AG09309 (cell line): ENCODE data around the gene INTS14.
A peak's percentile ranks its signal among the peaks of the same experiment; 100 is the strongest.

ENCODE experiments used
- DNase-seq: peaks from one replicate; pipeline ENCODE4 v3.0.0-alpha.2; 2010; ENCODE audit warnings: low read depth
- H3K4me3 ChIP-seq: 2 replicates; pipeline ENCODE4 v1.5.1; 2011; ENCODE audit warnings: mild to moderate bottlenecking, low read depth, low read length, moderate library complexity; ENCODE audit not compliant: control insufficient read depth
- CTCF ChIP-seq: IDR thresholded peaks from 2 replicates; pipeline ENCODE4 v1.5.1; 2011; ENCODE audit warnings: mild to moderate bottlenecking, low read depth, low read length, inconsistent platforms; ENCODE audit not compliant: insufficient read depth, control insufficient read depth; ENCODE audit errors: missing control alignments

The INTS14 gene

GRCh38 chr15:65610871-65611718 is at the start of gene INTS14:
INTS14 (minus strand) TSS chr15:65611131; CDS start chr15:65607380, 3,751 bp downstream.
- DNase-seq, result peak; percentile 81
- H3K4me3 ChIP-seq, result peak within 1 kb of the TSS; percentile 76
- TF ChIP-seq CTCF, result peak; percentile 56

GRCh38 chr15:65659502-65660052 is 48.6 kb upstream of the INTS14 start:
- TF ChIP-seq CTCF, result no peak
- no peak overlapping the region for H3K4me3 ChIP-seq
- DNase-seq, result no peak

DNA sequence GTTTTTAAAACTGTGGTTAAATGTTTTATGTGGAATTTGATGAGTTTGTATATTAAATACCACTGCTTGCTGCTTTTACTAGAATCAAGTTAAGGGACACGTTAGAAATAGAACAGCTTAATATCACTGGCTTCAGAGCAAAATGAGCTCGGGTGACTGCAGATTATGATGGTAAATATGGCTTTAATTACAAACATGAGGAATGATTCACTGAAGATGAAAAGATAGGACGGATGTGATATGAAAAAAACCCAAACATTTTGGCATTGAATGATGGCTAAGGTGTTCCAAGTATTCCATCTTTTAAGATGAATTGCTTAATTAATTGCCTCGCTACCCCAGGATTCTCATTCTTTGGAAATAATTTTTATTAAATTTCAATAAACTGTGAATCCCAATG is 44.5 kb upstream of the INTS14 start:
- no peak for DNase-seq
- TF ChIP-seq CTCF, result no peak

GRCh38 chr15:65655026-65655425 is 44.1 kb upstream of the INTS14 start:
- no peak overlapping the region for H3K4me3 ChIP-seq
- DNase-seq, result no peak
- no peak for TF ChIP-seq CTCF

More for the DNA sequence above, 44.5 kb upstream of the INTS14 start:
- no peak overlapping the region for H3K4me3 ChIP-seq

DNA sequence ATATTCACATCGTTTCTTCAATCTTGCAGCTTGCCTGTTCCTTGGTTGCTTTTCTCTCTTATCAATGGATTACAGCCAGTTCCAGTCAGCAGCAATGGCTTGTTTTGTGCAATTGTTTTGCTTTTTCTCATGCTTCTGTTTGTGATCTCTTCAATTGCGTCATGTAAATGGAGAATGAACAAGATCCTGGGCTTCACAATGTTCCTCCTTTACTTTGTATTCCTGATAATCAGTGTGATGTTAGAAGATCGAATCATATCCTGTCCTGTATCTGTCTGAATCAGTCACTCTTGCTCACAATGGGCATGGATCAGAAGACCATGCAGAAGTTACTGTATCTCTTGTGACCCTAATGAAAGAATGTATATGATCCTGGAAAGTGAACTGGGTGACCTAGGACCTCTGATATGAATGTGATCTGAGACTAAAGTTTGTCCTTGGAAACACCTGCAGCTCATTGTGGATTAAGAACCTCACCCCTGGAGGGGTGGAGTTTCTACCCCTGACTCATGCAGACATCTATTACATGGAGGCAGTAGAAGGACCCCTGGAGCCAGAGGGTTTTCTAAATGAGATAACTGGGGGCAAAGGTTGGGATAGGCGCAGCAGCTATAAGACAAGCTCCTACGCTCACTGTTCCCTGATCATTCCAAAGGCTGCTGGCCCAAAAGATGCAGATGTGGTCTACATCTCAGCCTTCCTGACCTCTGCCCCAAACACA is 43.0 kb upstream of the INTS14 start:
- no peak overlapping the region for H3K4me3 ChIP-seq
- TF ChIP-seq CTCF, result no peak
- DNase-seq, result no peak

DNA sequence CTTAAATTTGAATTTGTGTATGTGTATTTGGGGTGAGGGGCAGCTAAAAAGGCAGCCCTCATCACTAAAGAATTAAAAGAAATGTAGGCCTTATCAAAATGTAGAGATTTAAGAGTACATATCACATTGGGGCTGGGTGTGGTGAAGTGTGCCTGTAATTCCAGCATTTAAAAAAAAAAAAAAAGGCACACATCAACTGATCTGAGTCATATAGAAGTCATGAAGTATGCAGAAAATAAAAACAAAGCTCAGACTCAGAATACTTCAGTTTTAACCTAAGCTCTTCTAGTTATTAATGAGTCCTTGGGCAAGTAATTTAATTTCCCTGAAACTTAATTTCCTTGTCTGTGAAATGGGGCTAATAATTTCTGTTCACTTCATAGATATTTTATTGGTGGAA is 42.4 kb upstream of the INTS14 start:
- no peak for DNase-seq
- no peak overlapping the region for H3K4me3 ChIP-seq
- no peak for TF ChIP-seq CTCF
